Activated gamma-delta T cell treated with Interleukin-2 at 50 U/mL for 16 hours (primary cell): ENCODE results near the gene NANOS3.
"Not testable (repeated sequence)": the region's sequence is repeated elsewhere in the genome, so short reads cannot be mapped to it uniquely, and the experiment has no call there.

Source experiments
- DNase-seq: peaks from one replicate; pipeline ENCODE4 v3.0.0-alpha.2; 2020

NANOS3 gene

GRCh38 chr19:13843104-13843921 lies 33.6 kb upstream of the NANOS3 start:
- DNase-seq, result no peak

GRCh38 chr19:13844130-13844631 lies 32.8 kb upstream of the NANOS3 start:
- no peak for DNase-seq

- peak; percentile 94 for DNase-seq
These were observed 30.2 kb upstream of the NANOS3 start for GRCh38 chr19:13846557-13847406.

GRCh38 chr19:13847407-13848339 lies 29.3 kb upstream of the NANOS3 start:
- DNase-seq, result peak; percentile 76

GRCh38 chr19:13848340-13848677 lies 28.6 kb upstream of the NANOS3 start:
- DNase-seq, result no peak

- DNase-seq, result no peak
These were observed 27.9 kb upstream of the NANOS3 start for GRCh38 chr19:13848798-13849676.

- DNase-seq, result peak; percentile 61
These were observed 26.7 kb upstream of the NANOS3 start for GRCh38 chr19:13849991-13850909.

- peak; percentile 74 for DNase-seq
These were observed 25.8 kb upstream of the NANOS3 start for GRCh38 chr19:13850910-13851733.

GRCh38 chr19:13851734-13852114 lies 25.2 kb upstream of the NANOS3 start:
- DNase-seq, result not testable (repeated sequence)

- not testable (repeated sequence) for DNase-seq
These were observed 24.7 kb upstream of the NANOS3 start for GRCh38 chr19:13852171-13852707.

GRCh38 chr19:13856497-13856896 lies 20.4 kb upstream of the NANOS3 start:
- no peak for DNase-seq

GRCh38 chr19:13859361-13859880 lies 17.5 kb upstream of the NANOS3 start:
- no peak for DNase-seq

- no peak for DNase-seq
These were observed 16.1 kb upstream of the NANOS3 start for GRCh38 chr19:13860679-13861391.

- DNase-seq, result no peak
These were observed 15.6 kb upstream of the NANOS3 start for GRCh38 chr19:13861392-13861713.

GRCh38 chr19:13861714-13862531 lies 15.0 kb upstream of the NANOS3 start:
- peak; percentile 90 for DNase-seq

- no peak for DNase-seq
These were observed 12.8 kb upstream of the NANOS3 start for GRCh38 chr19:13864046-13864666.
